Activated CD8-positive, alpha-beta memory T cell treated with anti-CD3 and anti-CD28 coated beads for 48 hours (primary cell): Measurements from ENCODE around the gene DYNLL1.
"Not testable (repeated sequence)": the region's sequence is repeated elsewhere in the genome, so short reads cannot be mapped to it uniquely, and the experiment has no call there.

Experiments
- DNase-seq, 3 experiments: peaks; one replicate each; pipeline ENCODE4 v3.0.0-alpha.2; 2020; ENCODE audit warnings: low read depth in 2 of 3, low spot score in 2 of 3

DYNLL1 gene

GRCh38 chr12:120495731-120496412, at the start of gene DYNLL1:
DYNLL1 (plus strand) TSS chr12:120496113; CDS start chr12:120496422, 309 bp downstream.
- peak; percentile 96 to 97 (median 96) for DNase-seq

GRCh38 chr12:120446844-120447178, 49.1 kb upstream of the DYNLL1 start:
- DNase-seq: not testable (repeated sequence)

GRCh38 chr12:120447992-120448391, 47.9 kb upstream of the DYNLL1 start:
- no peak for DNase-seq

DNA sequence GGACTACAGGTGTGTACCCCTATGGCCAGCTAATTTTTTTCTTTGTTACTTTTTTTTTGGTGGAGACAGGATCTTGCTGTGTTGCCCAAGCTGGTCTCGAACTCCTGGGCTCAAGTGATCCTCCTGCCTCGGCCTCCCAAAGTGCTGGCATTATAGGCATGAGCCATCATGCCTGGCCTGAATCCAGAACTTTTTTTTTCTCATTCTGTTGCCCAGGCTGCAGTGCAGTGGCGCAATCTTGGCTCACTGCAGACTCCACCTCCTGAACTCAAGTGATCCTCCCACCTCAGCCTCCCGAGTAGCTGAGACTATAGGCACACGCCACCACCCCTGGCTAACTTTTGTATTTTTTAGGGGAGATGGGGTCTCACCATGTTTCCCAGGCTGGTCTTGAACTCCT, 43.4 kb upstream of the DYNLL1 start:
- not testable (repeated sequence) for DNase-seq

DNA sequence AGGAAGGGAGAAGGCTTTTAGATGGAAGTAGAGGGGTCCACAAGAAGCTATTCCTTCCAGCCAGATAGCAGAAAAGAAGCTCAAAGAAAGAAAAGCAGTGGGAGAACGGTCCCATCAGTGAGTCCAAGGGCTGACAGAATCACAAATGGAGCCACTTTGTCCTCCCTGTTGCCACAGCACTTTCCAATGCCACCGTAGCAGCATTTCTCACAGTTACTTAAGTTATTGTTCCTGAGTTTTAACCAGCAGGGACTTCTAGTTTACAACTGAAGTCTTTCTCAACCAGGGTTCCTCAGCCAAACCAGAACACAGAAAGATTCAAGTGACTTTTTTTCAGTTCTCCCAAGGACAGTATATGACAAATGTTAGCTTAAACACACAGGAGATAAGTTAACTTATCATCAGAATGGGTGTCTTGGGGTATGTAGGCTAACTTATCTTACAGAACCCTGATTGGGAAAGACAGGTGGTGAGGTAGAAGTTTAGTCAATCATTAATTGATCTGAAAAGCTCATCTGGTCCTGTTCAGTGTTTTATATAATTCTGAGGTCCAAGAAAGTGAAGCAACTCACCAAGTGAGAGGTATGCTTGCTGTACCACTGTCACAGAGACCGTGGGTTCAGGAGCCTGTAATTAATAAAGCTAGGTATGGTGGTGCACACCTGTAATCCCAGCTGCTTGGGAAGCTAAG, 42.7 kb upstream of the DYNLL1 start:
- no peak for DNase-seq

GRCh38 chr12:120453977-120454376, 41.9 kb upstream of the DYNLL1 start:
- no peak for DNase-seq

GRCh38 chr12:120455302-120455701, 40.6 kb upstream of the DYNLL1 start:
- DNase-seq: no peak

DNA sequence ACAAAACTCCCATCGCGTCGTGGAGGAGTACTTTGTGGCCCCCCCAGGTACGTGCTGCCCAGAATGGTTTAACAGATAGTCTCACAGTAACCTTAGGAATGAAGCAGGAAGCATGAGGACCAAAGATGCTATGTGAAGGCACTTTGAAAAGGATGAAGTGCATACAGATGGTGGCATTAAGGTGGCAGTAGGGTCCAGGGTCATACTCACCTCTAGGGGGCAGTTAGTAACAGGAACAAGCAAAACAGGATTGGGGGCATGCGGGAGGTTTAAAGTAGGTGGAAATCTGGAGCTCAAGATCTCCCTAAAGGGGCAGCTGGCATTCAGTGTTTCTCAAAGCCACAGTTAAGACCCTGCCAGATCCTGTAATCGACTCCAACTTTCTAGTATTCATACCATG, 38.8 kb upstream of the DYNLL1 start:
- DNase-seq: no peak

DNA sequence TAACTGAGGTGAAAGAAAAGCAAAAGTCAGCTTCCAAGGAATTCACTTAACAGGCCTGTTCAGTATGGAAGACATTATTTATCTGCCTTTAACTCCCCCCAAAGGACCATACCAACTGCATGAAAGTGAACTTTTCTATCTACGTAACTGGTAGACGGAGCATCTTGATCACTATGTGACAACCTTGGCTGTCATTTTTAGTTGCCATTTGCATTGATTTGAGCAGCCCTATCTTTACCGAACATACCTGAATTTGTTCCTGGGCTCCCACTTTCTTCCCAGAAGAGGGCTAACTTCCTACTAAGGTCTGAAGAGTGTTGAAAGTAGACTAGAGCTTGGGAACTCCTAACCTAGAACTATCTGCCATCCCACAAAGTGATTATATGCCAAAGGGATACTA, 35.8 kb upstream of the DYNLL1 start:
- DNase-seq: no peak

DNA sequence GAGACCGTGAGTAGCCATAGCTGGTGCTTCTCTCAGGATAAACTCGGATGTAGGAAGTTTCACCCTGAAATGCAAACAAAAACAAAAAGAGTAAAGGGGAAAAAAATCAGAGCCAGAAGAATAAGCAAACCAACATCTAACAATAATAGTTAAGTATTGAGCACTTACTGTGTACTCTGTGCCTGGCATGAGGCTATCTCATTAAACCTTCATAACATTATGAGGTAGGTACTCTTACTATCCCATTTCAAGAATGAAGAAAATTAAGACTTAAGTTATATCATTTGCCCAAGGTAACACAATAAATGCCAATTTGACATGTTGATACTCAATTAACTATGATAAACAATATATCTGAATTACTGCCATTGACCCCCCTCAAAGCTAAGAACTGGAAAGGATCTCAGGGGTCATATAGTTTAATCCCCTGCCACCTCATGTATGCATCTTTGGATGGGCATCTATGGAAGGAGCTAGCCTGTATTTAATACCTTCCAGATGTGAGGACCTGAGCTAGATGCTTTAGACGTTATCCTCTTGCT, 33.7 kb upstream of the DYNLL1 start:
- no peak for DNase-seq

DNA sequence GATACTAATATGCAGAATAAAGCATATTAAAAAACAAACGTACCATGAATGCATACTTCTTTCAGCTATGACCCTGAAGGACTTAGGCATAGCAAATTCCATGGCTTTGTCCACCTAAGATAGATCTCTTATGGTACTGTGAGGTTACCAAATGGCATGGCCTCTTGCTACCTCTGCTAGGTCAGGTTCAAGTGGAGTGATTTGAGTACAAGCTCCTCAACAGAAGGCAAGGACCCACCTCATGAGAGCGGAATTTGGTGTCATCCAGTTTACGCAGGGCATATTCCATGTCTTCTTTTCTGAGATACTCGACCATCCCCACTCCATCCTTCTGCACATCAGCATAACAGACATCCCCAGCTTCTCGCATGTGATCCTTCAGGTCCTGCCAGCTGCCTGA, 32.2 kb upstream of the DYNLL1 start:
- DNase-seq: no peak

DNA sequence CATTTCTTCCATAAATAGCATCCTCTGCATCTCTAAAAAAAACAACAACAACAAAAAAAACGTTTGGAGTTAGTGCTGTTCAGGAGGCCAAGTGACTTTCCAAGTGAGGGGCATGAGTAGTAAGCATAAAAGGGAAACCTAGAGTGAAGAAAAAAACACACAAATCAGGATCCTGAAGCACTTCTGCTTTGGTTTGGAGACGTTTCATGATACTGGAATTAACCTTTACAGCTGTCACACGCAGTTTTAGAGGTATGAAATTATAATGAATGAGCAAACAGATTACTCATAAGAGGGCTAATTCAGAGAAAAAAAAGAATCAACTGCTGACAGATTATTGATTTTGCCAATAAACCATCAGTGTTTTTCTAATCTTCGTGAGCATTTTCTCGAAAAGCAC, 30.2 kb upstream of the DYNLL1 start:
- DNase-seq: no peak

DNA sequence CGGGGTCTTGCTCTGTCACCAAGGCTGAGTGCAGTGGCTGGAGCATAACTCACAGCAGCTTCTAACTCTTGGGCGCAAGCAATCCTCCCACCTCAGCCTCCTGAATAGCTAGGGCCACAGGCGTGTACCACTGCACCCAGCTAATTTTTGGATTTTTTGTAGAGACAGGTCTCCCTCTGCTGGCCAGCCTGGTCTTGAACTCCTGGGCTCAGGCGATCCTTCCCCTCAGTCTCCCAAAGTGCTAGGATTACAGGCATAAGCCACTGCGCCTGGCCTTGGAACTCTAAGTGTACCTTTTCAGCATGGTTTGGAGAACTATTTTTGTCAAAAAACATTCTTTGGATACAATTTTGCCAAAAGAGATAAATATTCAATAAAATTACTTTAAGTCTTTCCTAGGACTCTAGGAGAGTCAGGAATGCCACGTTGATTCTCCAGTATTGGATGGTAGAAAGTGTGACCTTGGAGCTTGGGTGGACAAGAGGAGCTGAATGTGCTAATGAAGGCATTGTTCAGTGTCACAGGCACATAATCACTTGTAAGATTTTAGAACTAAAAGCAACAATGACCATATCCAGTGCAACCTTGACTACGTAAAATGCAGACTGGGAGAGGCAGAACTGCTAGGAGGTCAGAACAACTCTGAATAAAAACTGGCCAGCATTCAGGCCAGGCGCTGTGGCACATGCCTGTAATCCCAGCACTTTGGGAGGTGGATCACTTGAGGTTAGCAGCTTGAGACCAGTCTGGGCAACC, 29.2 kb upstream of the DYNLL1 start:
- DNase-seq: no peak

- no peak for DNase-seq
Measured at GRCh38 chr12:120467439-120467838, 28.5 kb upstream of the DYNLL1 start.

- no peak for DNase-seq
Measured at GRCh38 chr12:120468325-120468820, 27.5 kb upstream of the DYNLL1 start.

DNA sequence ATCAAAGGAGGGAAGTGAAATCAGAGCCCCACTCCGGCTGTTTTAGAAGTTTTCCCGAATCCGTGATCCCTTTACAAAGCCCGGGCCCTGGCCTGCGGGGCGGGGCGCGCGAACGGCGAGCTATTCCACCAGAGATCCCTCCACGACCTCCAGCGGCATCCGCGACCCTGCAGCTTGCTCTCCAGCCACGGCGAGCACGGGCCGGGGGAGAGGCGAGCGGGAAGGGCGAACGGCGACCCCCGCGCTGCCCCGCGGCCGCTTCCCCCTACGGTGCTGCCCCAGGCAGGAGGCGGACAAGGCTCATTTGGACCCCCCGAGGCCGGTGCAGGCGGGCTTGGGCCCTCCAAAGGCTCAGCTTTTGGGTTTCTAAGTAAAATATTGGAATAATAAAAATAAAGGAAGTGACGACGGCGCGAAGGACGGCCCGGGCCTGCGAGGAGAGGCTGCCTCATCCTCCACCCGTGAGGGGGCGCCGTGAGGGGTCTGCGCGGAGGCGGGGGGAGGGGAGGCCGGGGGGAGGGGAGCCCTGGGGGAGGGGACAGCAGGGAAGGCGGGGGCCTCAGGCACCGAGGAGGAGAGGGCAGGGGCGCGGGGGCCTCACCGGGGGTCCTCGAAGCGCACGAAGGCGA, 27.0 kb upstream of the DYNLL1 start:
- DNase-seq: peak in 1 of 3 experiments; percentile 23

DNA sequence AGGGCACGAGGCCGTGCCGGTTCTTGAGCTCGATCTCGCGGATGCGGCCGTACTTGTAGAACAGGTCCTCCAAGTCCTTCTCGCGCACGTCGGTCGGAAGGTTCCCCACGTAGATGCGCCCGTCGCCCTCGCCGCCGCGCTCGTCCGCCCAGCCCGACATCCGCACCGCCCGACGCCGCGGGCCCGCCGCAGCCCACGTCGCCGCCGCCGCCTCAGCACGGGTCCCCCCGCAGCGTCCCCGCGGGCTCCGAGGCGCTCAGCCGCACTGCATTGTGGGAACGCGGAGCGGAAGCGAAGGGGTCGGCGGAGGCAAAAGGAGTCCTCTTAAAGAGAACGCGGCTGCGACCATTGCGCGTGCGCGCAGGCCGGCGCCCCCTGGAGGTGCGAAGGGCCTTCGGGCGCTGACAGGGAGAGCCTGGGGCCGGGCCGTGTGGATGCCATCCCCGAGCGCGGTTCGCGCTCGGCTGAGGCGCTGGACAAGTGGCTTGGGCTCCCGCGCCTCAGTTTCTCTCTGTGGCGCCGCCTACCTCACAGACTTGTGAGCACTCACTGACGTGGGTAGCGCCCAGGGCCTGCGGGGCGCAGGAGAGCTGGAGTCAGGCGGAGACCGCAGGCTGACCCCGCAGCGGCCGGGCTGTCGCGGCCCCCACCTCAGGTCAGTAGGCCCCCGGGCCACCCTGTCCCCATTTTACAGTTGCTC, 26.3 kb upstream of the DYNLL1 start, which contains the start of gene SRSF9:
Gene SRSF9, minus strand, starts transcription at position 299 of the 700 bp plus-strand sequence. Its CDS starts 139 bp downstream, at position 160.
- DNase-seq: peak; percentile 93 to 95 (median 94)

DNA sequence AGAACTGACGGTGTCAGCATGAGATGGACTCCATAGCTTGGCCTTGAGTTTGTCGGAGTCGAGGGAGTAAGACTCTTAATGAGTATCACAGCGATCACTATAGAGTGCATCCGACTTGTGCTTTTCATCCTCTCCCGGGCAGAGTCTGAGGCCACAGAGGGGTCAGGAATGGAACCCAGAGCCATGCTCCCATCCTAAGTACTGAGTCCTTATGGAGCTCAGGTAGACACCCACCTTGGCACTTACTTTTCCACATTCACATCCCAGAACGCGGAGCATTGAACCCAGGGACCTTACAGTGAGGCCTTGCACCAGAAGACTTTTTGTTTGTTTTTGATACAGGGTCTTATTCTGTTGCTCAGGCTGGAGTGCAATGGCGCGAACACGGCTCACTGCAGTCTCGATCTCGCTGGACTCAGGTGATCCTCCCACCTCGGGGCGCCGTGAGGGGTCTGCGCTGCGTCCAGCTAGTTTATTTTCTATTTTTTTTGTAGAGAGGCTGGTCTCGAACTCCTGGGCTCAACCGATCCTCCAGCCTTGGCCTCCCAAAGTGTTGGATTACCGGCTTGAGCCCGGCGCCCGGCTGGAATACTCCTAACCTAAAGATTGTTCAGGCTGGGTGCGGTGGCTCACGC, 25.6 kb upstream of the DYNLL1 start:
- DNase-seq: no peak

DNA sequence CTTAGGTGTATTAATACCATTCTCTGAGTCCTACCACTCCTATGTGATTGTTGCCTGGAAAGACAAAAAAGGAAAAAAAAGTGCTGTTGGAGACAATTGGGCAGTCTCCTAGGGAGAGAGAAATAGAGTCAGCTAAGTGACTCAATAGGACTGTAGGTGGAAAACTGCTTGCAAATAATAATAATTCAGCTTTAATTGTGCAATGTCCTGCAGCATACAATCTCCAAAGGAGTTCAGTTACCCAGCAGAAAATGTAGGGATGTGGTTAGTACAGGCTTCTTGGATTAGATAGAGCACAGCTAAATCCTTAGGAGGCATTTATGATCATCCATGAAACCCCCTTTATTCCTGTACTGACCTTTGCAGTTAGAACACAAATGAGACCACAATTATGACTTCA, 23.4 kb upstream of the DYNLL1 start:
- DNase-seq: no peak
